MM.1S (cell line): ENCODE results near the gene ZNRF1.

ENCODE experiments used
- DNase-seq: peaks from one replicate; pipeline ENCODE4 v3.0.0-alpha.2; 2015
- H2AFZ ChIP-seq: fragments of 300-600 bp; sonication (generic); 2 replicates; pipeline ENCODE4 v1.6.0; 2016; ENCODE audit warnings: antibody characterized with exemption, low read length
- H3F3A ChIP-seq: fragments of 300-600 bp; sonication (generic); 2 replicates; pipeline ENCODE4 v1.6.1; 2016; ENCODE audit warnings: mild to moderate bottlenecking, antibody characterized with exemption, low read length, moderate library complexity, mixed read lengths; ENCODE audit not compliant: insufficient read depth
- H3K27ac ChIP-seq: fragments of 300-600 bp; sonication (generic); 2 replicates; pipeline ENCODE4 v1.5.1; 2016; ENCODE audit warnings: mild to moderate bottlenecking, low read length
- H3K27me3 ChIP-seq: fragments of 300-600 bp; sonication (generic); replicated peaks from 2 replicates; pipeline ENCODE4 v1.6.0; 2016; ENCODE audit warnings: low read length; ENCODE audit not compliant: insufficient read depth
- H3K36me3 ChIP-seq: fragments of 300-600 bp; sonication (generic); replicated peaks from 2 replicates; pipeline ENCODE4 v1.6.1; 2016; ENCODE audit warnings: mild to moderate bottlenecking, low read length, mixed read lengths; ENCODE audit not compliant: insufficient read depth
- H3K4me1 ChIP-seq: fragments of 300-600 bp; sonication (generic); 2 replicates; pipeline ENCODE4 v1.6.1; 2016; ENCODE audit warnings: low read length, mixed read lengths
- H3K4me2 ChIP-seq: fragments of 300-600 bp; sonication (generic); 2 replicates; pipeline ENCODE4 v1.6.0; 2016; ENCODE audit warnings: low read depth, low read length
- H3K4me3 ChIP-seq: fragments of 300-600 bp; sonication (generic); 2 replicates; pipeline ENCODE4 v1.5.1; 2016; ENCODE audit warnings: low read length, mixed read lengths
- H3K79me2 ChIP-seq: fragments of 300-600 bp; sonication (generic); 2 replicates; pipeline ENCODE4 v1.6.1; 2016; ENCODE audit warnings: mixed run types, low read length, mixed read lengths
- H3K9ac ChIP-seq: fragments of 300-600 bp; sonication (generic); 2 replicates; pipeline ENCODE4 v1.6.1; 2016; ENCODE audit warnings: low read length, mixed read lengths
- H3K9me2 ChIP-seq: fragments of 300-600 bp; sonication (generic); replicated peaks from 2 replicates; pipeline ENCODE4 v1.6.1; 2016; ENCODE audit warnings: mild to moderate bottlenecking, low read length, mixed read lengths; ENCODE audit not compliant: insufficient read depth
- H3K9me3 ChIP-seq: fragments of 300-600 bp; sonication (generic); replicated peaks from 2 replicates; pipeline ENCODE4 v1.6.1; 2016; ENCODE audit warnings: mild to moderate bottlenecking, low read length, mixed read lengths; ENCODE audit not compliant: insufficient read depth
- H4K20me1 ChIP-seq: fragments of 300-600 bp; sonication (generic); 2 replicates; pipeline ENCODE4 v1.6.1; 2016; ENCODE audit warnings: mild to moderate bottlenecking, low read length, moderate library complexity, mixed read lengths; ENCODE audit not compliant: insufficient read depth
- CTCF ChIP-seq: fragments of 300-600 bp; sonication (generic); IDR thresholded peaks from 2 replicates; pipeline ENCODE4 v1.5.1; 2016; ENCODE audit warnings: antibody characterized with exemption, low read length, mixed read lengths
- EZH2 ChIP-seq: fragments of 300-600 bp; sonication (generic); optimal IDR thresholded peaks from 2 replicates; pipeline ENCODE3; 2017; ENCODE audit warnings: low read depth, mild to moderate bottlenecking, antibody characterized with exemption, low read length, mixed read lengths
- EZH2phosphoT487 ChIP-seq: fragments of 300-600 bp; sonication (generic); IDR thresholded peaks from 2 replicates; pipeline ENCODE4 v1.6.1; 2018; ENCODE audit warnings: antibody characterized with exemption, low read length

Gene ZNRF1

GRCh38 chr16:75086281-75086680 is 87.5 kb downstream of the ZNRF1 start:
- Histone ChIP-seq H3K79me2 (no peaks in the 10 kb centered on the region), H3K4me3 (no peak overlapping the region), H4K20me1 (no peaks in the 10 kb centered on the region), H3K9me3 (no peaks in the 10 kb centered on the region), H3K27me3 (no peaks in the 10 kb centered on the region), H3K9ac (no peak overlapping the region), H2AFZ (no peak overlapping the region), H3K36me3 (no peaks in the 10 kb centered on the region), H3K27ac (no peak overlapping the region), H3K4me1 (no peaks in the 10 kb centered on the region), H3K9me2 (no peaks in the 10 kb centered on the region), H3F3A (no peaks in the 10 kb centered on the region), H3K4me2 (no peak overlapping the region)
- no peak for TF ChIP-seq CTCF
- no peak for TF ChIP-seq EZH2
- TF ChIP-seq EZH2phosphoT487, result no peak
- DNase-seq, result no peak

GRCh38 chr16:75086688-75087374 is 88.0 kb downstream of the ZNRF1 start:
- H4K20me1 ChIP-seq, result no peaks in the 10 kb centered on the region
- no peaks in the 10 kb centered on the region for H3K9me2 ChIP-seq
- no peak overlapping the region for H3K27ac ChIP-seq
- no peaks in the 10 kb centered on the region for H3K9me3 ChIP-seq
- no peak overlapping the region for H3K9ac ChIP-seq
- H3K36me3 ChIP-seq, result no peaks in the 10 kb centered on the region
- no peaks in the 10 kb centered on the region for H3K79me2 ChIP-seq
- H3K4me1 ChIP-seq, result no peaks in the 10 kb centered on the region
- no peak overlapping the region for H3K4me3 ChIP-seq
- DNase-seq, result no peak
- no peaks in the 10 kb centered on the region for H3K27me3 ChIP-seq
- no peaks in the 10 kb centered on the region for H3F3A ChIP-seq
- no peak overlapping the region for H3K4me2 ChIP-seq
- TF ChIP-seq EZH2phosphoT487 (no peak), EZH2 (no peak), CTCF (no peak)
- H2AFZ ChIP-seq, result no peak overlapping the region

- Histone ChIP-seq H3K4me1 (no peaks in the 10 kb centered on the region), H2AFZ (no peak overlapping the region), H3K27me3 (no peaks in the 10 kb centered on the region), H3K9me3 (no peaks in the 10 kb centered on the region), H3K4me3 (no peak overlapping the region), H3K9me2 (no peaks in the 10 kb centered on the region), H3K79me2 (no peaks in the 10 kb centered on the region), H3K4me2 (no peak overlapping the region), H3F3A (no peaks in the 10 kb centered on the region), H3K27ac (no peak overlapping the region), H3K9ac (no peak overlapping the region), H3K36me3 (no peaks in the 10 kb centered on the region), H4K20me1 (no peaks in the 10 kb centered on the region)
- TF ChIP-seq EZH2 (no peak), EZH2phosphoT487 (no peak), CTCF (no peak)
- no peak for DNase-seq
These were observed 88.7 kb downstream of the ZNRF1 start for GRCh38 chr16:75087375-75087979.
